Renal cortical epithelial cell (primary cell): ENCODE results near the gene IDH2. TPM values are rescaled to one million over a fixed set of nuclear protein-coding genes. Genes with fewer than 3 reads are reported as not detected.
A peak's percentile ranks its signal among the peaks of the same experiment; 100 is the strongest.
"Not testable (repeated sequence)": the region's sequence is repeated elsewhere in the genome, so short reads cannot be mapped to it uniquely, and the experiment has no call there.

ENCODE experiments used
- DNase-seq: peaks from one replicate; pipeline ENCODE4 v3.0.0-alpha.2; 2011; ENCODE audit warnings: low read depth
- total RNA-seq: library from RNA; depleted of rRNA; stranded (reverse); fragments of >200 nt; gene quantifications from 2 replicates; pipeline ENCODE4 v1.2.3, GENCODE V29; 2014

Gene IDH2
- total RNA-seq, 1 donor from 2014 or later = 174 TPM

DNA sequence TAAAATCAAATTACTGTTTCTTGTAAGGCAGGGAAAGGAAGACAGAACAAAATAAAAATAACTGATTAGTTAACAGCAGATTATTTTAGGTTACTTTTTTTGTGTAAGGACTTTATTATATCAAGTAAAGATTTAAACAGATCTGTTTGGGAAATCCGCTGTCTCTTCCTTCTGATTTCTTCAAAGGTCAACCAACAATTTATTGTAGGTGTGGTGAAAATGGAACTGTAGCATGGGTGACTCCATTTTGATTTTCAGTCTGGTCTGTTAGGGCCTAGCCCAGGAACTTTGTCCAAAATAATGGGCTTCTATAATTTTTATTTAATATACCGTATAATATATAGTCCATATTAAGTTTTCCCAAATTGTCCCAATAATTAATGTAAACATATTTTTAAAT, 13.5 kb upstream of the IDH2 start:
- no peak for DNase-seq

DNA sequence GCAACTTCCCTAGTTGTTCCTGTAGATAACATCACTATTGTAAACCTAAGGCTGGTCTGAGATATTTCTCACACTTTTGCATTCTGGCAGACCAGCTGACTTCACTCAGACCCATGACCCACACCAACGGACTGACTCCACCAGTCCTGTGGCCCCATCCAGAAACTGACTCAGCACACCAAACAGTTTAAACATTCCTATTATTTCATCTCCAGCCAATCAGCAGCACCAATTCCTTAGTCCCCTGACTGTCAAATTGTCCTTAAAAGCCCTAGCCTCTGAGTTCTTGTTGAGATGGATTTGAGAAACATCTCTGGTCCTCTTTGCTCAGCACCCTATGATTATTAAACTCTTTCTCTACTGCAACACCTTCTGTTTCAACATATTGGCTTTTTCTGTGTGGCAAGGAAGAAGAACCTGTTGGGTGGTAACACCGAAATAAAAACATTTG, 12.2 kb upstream of the IDH2 start:
- DNase-seq = no peak

DNA sequence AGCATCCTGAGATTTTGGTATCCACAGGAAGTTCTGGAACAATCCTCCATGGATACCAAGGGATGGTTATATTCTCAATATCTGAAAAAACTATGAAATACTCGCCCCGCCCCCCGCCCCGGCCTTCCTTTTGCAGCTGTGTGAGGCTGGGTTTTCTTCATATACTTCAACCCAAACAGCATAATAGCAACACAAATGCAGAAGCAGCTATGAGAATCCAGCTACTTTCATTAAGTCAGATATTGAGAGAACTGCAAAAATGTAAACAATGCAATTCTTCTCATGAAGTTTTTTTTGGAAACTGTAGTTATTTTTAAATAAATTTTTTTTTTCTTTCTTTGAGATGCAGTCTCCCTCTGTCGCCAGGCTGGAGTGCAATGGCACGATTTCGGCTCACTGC, 10.9 kb upstream of the IDH2 start:
- no peak for DNase-seq

DNA sequence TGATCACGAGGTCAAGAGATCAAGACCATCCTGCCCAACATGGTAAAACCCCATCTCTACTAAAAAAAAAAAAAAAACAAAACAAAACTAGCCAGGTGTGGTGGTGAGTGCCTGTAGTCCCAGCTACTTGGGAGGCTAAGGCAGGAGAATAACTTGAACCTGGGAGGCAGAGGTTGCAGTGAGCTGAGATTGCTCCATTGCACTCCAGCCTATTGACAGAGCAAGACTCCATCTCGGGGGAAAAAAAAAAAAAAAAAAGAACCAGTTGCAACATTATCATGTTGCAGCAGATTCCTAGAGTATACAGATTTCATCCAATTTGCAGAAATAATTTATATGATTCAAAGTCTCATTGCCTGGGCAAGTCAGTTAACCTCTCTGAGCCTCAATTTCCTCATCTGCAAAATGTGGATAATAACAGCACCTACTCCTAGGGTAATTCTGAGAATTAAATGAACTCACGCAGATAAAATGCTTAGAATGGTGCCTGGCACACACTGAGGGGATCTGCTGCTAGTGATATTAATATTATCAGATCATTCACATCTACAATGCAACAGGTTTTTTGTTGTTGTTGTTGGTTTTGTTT, 7.0 kb upstream of the IDH2 start:
- not testable (repeated sequence) for DNase-seq

DNA sequence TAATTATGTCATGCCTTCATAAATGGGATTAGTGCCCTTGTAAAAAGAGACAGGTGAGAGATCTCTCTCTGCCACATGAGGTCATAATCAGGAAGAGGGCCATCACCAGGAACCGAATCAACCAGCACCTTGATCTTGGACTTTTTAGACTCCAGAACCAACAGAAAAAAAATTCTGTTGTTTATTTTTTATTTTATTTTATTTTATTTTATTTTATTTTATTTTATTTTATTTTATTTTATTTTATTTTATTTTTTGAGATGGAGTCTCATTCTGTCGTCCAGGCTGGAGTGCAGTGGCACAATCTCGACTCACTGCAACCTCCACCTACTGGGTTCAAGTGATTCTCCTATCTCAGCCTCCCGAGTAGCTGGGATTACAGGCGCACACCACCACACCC, 5.8 kb upstream of the IDH2 start:
- DNase-seq = not testable (repeated sequence)

DNA sequence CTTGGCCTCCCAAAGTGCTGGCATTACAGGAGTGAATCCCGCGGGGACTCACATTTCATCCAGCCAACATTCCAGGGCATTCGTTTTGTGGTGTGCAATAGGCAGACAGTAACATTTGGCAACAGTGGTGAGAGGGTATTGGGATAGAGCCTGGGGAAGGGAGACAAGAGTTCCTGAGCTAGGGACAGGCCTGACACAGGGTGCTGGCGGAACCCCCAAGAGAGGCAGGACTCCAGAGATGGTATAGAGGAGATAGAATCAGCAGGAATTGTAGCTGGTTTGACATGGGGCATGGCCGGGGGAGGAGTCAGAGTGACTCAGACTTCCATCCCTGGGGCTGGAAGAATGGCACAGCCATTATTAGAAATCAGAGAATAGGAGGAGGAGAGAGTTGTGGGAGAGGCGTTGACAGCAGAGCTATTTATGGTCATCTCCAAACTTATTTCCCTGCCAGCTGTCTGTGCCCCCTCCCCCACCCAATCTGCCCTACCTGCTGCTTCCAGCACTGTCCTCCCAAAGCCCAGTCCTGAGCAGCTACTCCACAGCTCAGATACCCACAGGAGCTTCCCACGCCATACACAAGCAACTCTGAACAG, 4.4 kb upstream of the IDH2 start:
- peak; percentile 71 for DNase-seq

DNA sequence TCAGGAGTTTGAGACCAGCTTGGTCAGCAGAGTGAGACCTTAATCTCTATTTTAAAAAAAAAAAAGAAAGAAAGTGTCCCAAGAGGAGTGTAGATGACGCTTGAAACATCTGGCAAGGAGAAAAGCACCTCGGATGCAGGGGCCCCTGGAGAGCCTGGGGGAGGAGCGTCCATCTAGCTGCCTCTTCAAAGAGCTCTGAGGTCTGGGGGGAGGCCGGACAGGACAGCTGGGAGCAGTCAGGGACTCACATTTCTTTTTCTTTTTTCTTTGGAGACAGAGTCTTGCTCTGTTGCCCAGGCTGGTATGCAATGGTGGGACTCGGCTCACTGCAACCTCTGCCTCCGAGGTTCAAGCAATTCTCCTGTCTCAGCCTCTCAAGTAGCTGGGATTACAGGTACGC, 3.3 kb upstream of the IDH2 start:
- no peak for DNase-seq

DNA sequence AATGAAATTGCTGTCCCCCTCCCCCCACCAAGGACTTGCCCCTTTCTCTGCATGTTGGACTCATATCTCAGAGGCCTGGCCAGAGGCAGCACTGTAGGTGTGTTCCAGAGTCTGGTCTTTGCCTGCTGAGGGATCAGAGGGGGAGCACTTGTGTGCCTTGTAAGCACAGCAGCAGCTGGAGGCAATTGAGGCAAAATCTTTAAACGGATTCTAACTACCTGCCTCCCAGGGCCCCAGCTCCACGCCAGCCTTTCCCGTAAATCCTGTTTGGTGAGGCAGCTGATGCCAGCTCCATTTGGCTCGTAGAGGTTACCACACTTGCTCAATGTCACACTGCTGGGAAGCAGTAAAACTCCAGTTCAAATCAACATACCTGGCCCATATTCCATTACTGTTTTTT, 2.3 kb upstream of the IDH2 start:
- DNase-seq = no peak

DNA sequence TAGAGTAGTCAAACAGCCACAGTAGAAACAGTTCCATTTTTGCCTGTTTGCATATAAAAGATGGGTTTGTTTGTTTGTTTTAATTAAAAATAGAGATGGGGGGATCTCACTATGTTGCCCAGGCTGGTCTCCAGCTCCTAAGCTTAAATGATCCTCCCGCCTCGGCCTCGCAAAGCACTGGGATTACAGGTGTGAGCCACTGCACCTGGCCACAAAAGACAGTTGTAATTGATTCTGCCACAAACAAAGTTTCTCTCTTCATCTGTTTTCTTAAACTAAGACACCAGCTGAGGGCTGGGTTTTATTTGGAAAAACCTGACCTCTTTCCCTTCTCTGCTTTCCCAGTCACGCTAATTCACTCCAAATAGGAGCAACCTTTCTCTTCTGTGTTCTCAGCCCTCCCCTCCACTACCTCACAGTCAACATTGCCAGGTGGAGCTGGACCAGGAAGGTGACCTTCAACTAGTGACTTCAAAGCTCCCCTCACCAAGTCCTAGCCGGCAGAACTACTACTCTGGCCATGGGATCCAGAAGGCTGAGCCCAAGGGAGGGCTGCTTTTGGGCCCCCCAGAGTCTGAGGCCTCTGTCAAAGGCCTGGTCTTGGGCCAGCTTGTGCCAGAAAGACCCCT, 1.5 kb upstream of the IDH2 start:
- DNase-seq = no peak

DNA sequence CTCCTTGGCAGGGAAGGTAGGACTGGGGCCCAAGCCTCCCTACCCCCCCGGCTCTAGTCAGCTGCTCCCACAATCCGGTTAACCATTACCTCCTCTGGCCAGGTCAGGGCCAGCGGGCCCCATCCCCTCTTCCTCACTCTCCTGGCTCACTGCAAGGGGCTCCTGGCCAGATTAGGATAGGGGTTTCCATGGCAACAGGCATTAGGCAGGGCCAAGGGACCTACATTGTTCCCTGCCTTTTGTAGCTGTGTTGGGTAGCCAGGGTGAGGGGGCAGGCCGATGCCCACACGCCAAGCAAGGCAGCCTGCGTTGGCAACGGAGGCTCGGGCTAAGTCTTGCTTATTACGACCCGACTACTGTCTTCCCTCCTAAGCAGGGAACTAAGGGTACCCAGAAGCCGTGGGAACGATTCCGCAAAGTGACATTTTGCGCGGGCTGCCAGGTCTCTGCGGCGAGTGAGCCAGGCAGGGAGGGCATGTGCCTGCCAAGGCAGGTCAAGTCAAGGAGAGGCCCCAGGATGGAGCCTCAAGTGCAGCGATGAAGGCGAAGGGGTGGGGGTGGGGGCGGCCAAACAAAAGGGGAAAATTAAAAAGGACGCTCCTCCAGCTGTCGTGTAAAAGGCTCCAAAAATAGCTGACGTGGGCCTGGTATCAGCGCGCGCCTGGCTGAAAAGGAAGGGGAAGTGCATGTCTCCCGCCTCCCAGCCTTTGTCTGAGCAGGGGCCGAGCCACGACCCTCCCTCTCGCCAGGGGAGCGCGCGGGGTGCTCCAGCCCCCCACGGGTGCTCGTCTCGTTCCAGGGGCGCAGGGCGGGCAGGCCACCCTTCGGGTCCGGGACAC, 919 bp downstream of the IDH2 start:
- DNase-seq = peak; percentile 53

DNA sequence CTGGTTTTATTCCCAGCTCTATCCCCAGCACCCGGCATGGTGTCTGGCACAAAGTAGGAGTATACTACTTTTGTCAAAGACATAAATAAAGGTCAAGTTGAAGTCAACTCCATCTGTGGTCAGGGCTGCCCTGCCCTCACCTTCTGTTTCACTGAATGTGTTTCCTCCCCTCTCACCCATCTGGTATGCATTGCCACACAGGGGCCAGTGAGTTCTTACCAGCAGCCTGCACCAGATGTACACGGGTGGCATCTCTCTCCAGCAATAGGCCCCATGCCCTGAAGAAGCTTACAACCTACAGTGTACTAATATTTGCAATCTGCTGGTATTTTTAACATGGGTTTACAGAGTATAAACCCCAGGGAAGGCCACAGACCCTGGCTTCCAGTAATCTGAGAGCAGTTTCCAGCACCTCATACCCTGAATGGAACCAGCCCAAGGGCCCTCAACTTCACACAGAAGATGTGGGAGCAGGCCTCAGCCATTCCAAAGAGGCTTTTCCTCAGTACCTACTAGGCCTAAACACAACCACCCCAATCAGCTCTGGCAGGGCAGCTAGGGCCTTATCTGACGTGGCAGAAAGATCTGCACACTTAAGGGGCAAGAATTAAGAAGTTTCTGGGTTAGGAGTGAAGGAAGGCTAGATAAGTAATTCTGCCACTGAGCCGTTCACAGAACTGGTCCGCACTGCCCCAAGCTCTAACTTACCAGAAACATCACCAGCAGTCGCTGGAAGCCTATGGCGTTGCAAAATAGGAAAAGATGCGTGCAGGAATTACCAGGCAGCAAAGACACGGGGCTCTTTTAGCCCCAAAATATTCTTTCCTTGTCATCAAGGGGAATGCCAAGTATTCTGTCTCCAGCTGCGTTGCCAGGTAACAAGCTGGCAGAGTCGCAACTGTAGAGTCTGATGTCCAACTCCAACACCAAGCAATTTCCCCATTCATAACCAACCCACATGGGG, 2.1 kb downstream of the IDH2 start:
- DNase-seq = peak; percentile 79

DNA sequence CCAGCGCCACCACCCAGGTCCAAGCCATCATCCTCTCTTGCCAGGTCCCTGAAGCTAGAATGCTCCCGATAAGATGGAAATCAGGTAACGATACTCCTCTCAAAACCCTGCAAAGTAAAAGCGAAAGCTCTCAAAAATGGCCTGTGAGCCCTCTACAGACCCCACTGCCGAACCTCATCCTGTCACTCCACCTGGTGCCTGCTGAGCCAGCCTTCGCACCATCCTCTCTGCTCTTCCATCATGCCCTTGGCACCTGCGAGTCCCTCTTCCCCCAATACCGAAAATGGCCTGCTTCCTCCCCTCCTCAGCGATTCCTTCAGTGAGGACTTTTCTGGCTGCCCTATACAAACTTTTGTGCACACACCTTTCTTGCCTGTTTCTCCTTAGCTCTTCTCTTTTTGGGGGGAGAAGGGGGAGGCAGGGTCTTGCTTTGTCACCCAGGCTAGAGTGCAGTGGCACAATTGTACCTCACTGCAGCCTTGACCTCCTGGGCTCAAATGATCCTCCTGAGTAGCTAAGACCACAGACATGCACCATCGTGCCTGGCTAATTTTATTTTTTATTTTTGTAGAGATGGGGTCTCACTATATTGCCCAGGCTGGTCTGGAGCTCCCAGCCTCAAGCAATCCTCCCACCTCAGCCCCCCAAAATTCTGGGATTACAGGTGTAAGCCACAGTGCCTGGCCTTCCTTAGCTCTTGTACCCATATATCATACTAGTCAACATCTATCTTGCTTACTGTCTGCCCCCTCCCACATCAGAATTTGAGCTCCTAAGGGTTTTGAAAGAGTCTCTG, 3.0 kb downstream of the IDH2 start:
- no peak for DNase-seq

DNA sequence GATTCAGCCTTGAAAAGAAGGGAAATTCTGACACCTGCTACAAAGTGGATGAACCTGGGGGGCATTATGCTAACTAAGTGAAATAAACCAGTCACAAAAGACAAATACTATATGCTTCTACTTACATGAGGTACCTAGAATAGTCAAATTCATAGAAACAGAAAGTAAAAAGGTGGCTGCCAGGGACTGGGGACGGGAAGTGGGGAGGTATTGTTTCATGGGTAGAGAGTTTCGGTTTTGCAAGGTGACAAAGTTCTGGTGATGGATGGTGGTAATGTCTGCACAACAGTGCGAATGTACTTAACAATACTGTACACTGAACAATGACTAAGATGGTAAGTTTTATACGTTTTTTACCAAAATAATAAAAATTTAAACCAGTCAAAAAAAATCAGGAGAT, 4.8 kb downstream of the IDH2 start:
- no peak for DNase-seq

DNA sequence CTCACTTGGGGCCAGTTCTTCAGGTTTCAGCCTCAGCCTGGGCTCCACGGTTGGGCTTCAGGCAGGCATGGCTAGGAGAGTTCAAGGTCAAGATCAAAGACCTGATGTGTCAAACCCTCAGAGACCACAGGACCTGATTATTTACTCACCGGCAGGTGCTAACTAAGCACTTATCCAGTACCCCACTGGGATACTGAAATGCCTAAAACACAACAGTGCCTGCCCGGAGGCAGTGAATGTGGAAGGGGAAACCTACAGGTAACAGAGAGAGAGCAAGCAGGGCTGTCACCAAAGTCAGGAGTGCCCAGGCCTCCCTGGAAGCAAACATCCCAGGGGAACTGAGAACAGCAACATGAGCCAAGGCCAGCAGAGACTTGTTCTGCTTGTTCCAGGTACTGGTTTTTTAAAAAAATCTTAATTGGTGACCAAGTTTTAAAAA, 6.7 kb downstream of the IDH2 start:
- DNase-seq = no peak

DNA sequence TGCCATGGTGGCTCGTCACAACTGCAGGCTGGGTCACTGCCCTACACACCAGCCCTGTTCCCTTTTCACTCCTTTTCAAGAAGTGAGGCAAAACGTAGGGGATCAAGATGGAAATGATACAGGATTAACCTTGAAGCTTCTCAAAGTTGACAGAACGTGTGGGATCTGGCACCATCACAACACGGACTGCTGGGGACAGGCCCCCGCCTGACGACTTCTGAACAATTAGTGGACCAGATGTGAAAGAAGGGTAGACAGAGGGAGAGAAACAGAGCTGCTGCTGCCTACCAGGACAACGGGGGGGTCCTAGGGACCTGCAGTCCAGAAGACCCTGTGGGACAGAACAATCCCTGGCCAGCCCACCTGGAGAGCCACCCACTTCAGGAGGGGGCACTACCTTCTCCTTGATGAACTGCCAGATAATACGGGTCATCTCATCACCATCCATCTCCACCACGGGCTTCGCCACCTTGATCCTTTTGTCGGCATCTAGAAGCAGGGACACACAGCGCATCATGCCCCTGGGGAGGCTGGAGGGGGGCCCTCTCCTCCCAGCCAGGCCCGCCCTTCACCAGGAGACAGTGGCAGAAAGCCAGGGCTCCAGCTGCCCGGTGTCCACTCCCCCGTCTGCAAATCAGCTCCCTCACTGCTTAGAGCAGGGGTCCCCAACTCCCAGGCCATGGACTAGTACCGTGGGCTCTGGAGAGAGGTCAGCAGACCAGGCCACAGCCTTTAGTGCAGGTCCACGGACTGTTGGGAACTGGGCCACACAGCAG, 10.9 kb downstream of the IDH2 start:
- no peak for DNase-seq

DNA sequence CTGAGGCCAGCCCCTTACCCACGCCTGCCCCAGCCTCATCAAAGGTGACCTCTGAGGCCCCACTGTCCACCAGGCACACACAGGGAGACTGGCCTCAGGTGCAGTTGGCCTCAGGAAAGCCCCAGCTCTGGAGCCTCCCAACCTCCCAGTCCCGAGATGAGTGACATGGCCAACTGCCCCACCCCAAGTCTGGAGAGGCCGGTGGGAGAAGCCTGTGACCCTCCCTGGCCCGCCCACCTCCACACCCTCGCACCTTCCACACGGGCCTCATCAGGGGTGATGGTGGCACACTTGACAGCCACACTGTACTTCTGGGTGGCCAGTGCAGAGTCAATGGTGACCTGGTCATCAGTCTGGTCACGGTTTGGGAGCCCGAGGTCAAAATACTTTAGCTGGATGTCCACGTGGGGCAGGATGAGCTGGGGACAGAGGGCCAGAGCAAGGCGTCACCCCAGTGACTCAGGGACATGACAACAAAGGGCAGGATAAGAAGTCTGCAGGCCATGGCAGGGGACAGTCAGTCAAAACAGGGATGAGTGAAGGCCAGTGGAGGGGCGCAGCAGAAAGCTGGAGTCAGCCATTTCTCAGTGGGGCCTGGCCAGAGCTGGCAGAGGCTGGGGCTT, 11.9 kb downstream of the IDH2 start:
- DNase-seq = no peak

DNA sequence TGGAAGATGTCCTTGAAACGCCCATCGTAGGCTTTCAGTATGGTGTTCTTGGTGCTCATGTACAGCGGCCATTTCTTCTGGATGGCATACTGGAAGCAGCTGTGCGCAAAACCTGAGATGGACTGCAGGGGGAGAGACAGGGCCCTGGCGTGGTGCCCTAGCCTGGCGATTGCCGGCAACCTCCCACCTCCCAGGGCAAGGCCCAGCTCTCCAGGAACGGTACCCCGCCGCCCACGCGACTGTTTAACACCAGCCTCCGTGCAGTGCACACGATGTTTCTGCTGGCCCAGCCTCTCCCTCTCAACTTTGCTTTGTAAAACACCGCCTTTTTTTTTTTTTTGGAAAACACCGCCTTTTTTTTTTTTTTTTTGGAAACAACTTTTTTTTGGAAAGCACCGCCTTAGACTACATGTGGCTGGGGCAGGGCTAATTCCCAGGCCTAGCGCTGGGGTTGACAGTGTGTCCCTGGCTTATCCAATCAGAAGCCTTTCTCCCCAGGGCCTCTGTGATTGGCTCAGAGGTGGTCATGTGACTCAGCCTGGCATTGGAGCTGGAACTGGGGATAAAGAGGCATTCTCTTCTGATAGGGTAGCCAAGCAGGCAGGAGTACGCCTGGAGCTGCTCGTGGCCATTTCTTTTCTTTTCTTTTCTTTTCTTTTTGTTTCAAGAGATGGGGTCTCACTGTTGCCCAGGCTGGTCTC, 14.7 kb downstream of the IDH2 start:
- DNase-seq = no peak

DNA sequence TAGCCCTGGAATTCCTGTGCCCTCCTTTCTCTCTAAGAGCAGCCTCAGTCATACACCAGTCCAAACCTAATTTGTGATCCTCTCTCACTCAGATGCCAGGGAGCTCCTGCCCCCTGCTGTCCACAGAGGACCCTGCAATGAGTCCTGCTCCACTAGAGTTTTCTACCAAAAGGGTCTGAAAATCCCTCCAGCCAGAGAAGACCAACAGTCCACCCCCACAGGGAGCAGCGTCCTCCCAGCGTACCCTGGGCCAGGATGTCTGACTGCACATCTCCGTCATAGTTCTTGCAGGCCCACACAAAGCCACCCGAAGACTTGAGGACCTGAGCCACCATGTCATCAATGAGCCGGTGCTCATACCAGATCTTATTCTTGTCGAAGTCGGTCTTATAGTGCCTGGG, 15.4 kb downstream of the IDH2 start:
- no peak for DNase-seq

DNA sequence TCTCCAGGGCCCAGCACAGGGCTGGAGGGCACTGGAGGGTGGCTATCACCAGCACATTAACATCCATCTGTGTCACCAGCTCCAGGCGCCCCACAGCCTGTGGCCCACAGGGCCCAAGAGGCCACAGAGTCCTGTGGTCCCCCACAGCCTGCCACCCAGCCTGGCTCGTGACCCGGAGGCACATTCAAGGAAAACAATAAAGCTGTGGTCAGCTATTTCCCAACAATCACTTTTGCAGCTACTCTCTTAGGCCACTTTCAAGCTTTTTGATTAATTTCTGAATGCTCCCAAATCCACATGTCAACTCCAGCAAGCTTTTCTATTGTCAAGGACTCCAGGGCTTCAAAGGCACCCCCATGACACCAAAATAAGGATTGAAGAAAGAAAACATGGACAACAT, 16.7 kb downstream of the IDH2 start:
- DNase-seq = no peak
